GM20000 (cell line): ENCODE data around the gene PHLPP1.

Experiments
- DNase-seq: peaks from one replicate; pipeline ENCODE4 v3.0.0; 2012; ENCODE audit warnings: low spot score
- CTCF ChIP-seq: IDR thresholded peaks from 2 replicates; pipeline ENCODE4 v1.5.1; 2012; ENCODE audit warnings: mild to moderate bottlenecking, control low read depth; ENCODE audit errors: extremely low read depth, missing control alignments

The PHLPP1 gene

DNA sequence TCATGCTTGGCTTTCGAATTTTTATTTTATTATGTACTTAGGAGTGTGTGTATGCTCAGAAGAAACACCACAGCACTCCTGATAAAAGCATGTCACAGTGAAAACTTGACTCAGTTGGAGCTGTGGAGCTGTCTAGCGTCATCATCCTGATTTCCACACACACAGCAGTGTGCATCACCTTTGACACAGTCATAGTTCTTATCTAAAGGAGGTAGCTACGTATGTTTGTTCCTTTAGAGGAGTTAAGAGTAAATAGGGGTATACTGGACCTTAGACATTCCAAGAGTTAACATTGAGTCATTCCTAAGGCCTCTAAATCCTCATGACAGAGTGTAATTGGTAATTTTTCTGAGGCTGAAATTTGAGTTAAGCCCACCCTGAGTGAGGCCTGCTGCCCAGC, 96.9 kb downstream of the PHLPP1 start:
- DNase-seq = no peak
- TF ChIP-seq CTCF = no peak

- no peak for TF ChIP-seq CTCF
- DNase-seq = no peak
These were observed 97.5 kb downstream of the PHLPP1 start for GRCh38 chr18:62812876-62813275.

- TF ChIP-seq CTCF = no peak
- no peak for DNase-seq
These were observed 98.9 kb downstream of the PHLPP1 start for GRCh38 chr18:62814132-62814759.

DNA sequence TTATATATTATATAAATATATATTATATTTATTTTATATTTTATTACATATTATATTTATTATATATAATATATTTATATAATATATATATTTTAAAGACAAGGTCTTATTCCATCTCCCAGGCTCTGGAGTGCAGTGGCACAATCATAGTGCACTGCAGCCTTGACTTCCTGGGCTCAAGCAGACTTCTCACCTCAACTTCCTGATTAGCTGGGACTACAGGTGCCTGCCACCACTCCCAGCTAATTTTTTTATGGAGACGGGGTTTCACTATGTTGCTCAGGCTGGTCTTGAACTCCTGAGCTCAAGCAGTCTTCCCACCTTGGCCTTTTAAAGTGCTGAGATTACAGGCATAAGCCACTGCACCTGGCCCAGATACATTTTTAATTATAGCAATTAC, 110.0 kb downstream of the PHLPP1 start:
- DNase-seq = no peak
- TF ChIP-seq CTCF = no peak

DNA sequence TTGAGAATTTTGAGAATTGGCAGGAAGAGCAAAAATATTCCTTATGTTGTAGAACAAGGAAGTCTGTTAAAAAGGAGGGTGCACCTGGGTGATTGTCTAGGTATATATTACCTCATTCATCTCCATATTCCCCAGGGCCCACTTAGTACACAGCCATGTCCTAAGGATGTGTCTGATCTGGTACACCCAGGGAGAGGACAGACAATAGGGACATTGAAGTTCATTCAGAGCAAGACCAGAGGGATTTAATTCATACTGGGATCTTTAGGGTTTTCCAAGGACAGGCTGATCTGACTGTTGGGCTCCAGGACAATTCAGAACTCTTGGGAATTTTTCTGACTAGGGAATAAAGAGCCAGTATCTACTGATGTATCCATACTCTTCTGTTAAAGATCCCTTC, 112.1 kb downstream of the PHLPP1 start:
- DNase-seq = no peak

DNA sequence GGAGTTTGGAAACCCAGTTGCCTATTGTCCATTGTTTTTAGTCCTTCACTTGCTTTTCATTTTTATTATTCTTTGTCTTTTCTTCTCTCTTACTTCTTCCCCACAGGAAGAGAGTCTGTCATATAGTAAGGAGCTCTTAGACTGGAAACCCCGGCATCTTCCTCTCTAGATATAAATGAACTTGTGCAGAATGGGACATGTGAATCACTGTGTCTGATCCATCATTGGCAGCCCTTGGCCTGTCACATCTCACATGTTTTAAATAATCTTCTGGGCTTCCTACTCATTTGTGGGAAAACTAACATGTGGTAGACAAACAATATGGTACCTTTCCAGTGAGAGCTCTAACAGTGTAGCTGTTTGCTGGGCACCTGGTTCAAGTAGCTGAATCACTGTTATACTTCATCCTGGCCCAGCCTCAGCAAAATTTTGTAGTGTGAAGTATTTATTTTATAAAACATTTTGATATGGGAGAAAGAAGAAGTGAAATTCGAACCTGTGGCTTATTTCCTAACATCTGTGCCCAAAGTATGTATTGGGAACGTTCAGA, 112.8 kb downstream of the PHLPP1 start:
- TF ChIP-seq CTCF = no peak
- DNase-seq = no peak

More for the DNA sequence above, 112.1 kb downstream of the PHLPP1 start:
- TF ChIP-seq CTCF = no peak

GRCh38 chr18:62828852-62829251, 113.5 kb downstream of the PHLPP1 start:
- DNase-seq = no peak
- no peak for TF ChIP-seq CTCF
